ENCODE results near the gene TMSB4X.

GRCh38 chrX:13023979-13024378 is 49.1 kb downstream of the TMSB4X start:
- TF ChIP-seq CTCF (IDR thresholded peaks at IDR 0.05; ENCODE audit: low read depth, low read length) (no peak), POLR2A (IDR thresholded peaks at IDR 0.05; ENCODE audit: extremely low read depth, insufficient read length) (no peak)
